GM12878 (cell line): ENCODE data around the gene LMAN2. TPM values are rescaled to one million over a fixed set of nuclear protein-coding genes. Genes with fewer than 3 reads are reported as not detected.
A peak's percentile ranks its signal among the peaks of the same experiment; 100 is the strongest.

ENCODE experiments used
- BMI1 ChIP-seq: fragments of 450-650 bp; IDR thresholded peaks from 2 replicates; pipeline ENCODE4 v1.6.1; 2016; ENCODE audit warnings: mild to moderate bottlenecking, moderate library complexity, borderline replicate concordance
- CHD4 ChIP-seq: fragments of 200-600 bp; sonication (generic); IDR thresholded peaks from 2 replicates; pipeline ENCODE4 v1.6.1; 2016; ENCODE audit warnings: mild to moderate bottlenecking
- EED ChIP-seq: sonication (generic); IDR thresholded peaks from 2 replicates; pipeline ENCODE4 v1.6.1; 2016; ENCODE audit warnings: antibody characterized with exemption, low read depth
- GABPA ChIP-seq: IDR thresholded peaks from 2 replicates; pipeline ENCODE4 v1.6.1; 2014; ENCODE audit warnings: antibody characterized with exemption, low read depth, mild to moderate bottlenecking, inconsistent platforms
- HDAC6 ChIP-seq: fragments of 200-600 bp; sonication (generic); IDR thresholded peaks from one replicate; pipeline ENCODE4 v1.8.0; 2017; ENCODE audit warnings: antibody characterized with exemption; ENCODE audit not compliant: unreplicated experiment
- IRF5 ChIP-seq: fragments of 450-650 bp; IDR thresholded peaks from 2 replicates; pipeline ENCODE4 v1.6.1; 2017; ENCODE audit warnings: borderline replicate concordance
- NFYB ChIP-seq: IDR thresholded peaks from 2 replicates; pipeline ENCODE4 v1.6.1; 2011; ENCODE audit warnings: low read depth, mild to moderate bottlenecking, low read length, improper control_type of control experiment, moderate library complexity; ENCODE audit not compliant: insufficient read depth
- NR2C2 ChIP-seq: IDR thresholded peaks from 2 replicates; pipeline ENCODE4 v1.6.1; 2011; ENCODE audit warnings: borderline replicate concordance, low read depth; ENCODE audit not compliant: control insufficient read depth, insufficient read length
- PAX5 ChIP-seq: IDR thresholded peaks from 2 replicates; pipeline ENCODE4 v1.6.1; 2011; ENCODE audit warnings: low read depth, low read length, borderline replicate concordance
- PKNOX1 ChIP-seq: fragments of 450-650 bp; IDR thresholded peaks from 2 replicates; pipeline ENCODE4 v1.6.1; 2016; ENCODE audit warnings: mild to moderate bottlenecking
- POLR2AphosphoS2 ChIP-seq: IDR thresholded peaks from 2 replicates; pipeline ENCODE4 v1.6.1; 2011; ENCODE audit warnings: low read depth, mild to moderate bottlenecking, low read length, improper control_type of control experiment, moderate library complexity
- SIN3A ChIP-seq: IDR thresholded peaks from 2 replicates; pipeline ENCODE4 v1.6.1; 2012; ENCODE audit warnings: low read depth, low read length, improper control_type of control experiment
- SMAD1 ChIP-seq: fragments of 450-650 bp; IDR thresholded peaks from 2 replicates; pipeline ENCODE4 v1.6.1; 2018; ENCODE audit warnings: mild to moderate bottlenecking, low read depth; ENCODE audit not compliant: partially characterized antibody
- SRF ChIP-seq, 2 experiments: IDR thresholded peaks; 2 replicates each; pipeline ENCODE4 v1.6.1; 2011; ENCODE audit warnings: low read depth in 2 of 2, low read length in 2 of 2, mild to moderate bottlenecking in 1 of 2, moderate library complexity in 1 of 2
- STAT3 ChIP-seq: IDR thresholded peaks from 2 replicates; pipeline ENCODE4 v1.6.1; 2011; ENCODE audit warnings: low read depth, low read length, improper control_type of control experiment
- SUZ12 ChIP-seq: fragments of 200-600 bp; sonication (generic); IDR thresholded peaks from one replicate; pipeline ENCODE4 v1.6.1; 2018; ENCODE audit warnings: antibody characterized with exemption, mild to moderate bottlenecking; ENCODE audit not compliant: unreplicated experiment
- ZNF207 ChIP-seq: fragments of 450-650 bp; IDR thresholded peaks from 2 replicates; pipeline ENCODE4 v1.6.1; 2014; ENCODE audit warnings: antibody characterized with exemption, mild to moderate bottlenecking, borderline replicate concordance
- ZNF217 ChIP-seq: fragments of 450-650 bp; IDR thresholded peaks from 2 replicates; pipeline ENCODE4 v1.6.1; 2017; ENCODE audit warnings: antibody characterized with exemption, mild to moderate bottlenecking
- polyA plus RNA-seq, 11 experiments: library from polyadenylated mRNA; depleted of rRNA in 4 of 11; unstranded in 6 of 11; stranded (reverse) in 5 of 11; fragments of >200 nt; fragmentation: Nextera tagmentation in 4 of 11; fragmentation: Illumina TruSeq in 1 of 11; extraction: Ambion mirVana in 4 of 11; extraction: Trizol in 1 of 11; gene quantifications; 1 replicate in 1 of 11; 2 replicates in 10 of 11; pipeline versions ENCODE4 v1.2.1 to v1.2.3, GENCODE V29; 2011 to 2016; ENCODE audit warnings: inconsistent platforms in 2 of 11, missing spikeins in 2 of 11, low read depth in 1 of 11
- total RNA-seq, 4 experiments: library from RNA; depleted of rRNA in 3 of 4; stranded (reverse); fragments of >200 nt in 3 of 4; fragmentation: Illumina TruSeq in 1 of 4; extraction: Trizol in 1 of 4; gene quantifications; 2 replicates each; pipeline versions ENCODE4 v1.2.1 to v1.2.3, GENCODE V29; 2013 to 2021
- TF ChIP-seq, protein P1 (sequence below): IDR thresholded peaks from 2 replicates; pipeline ENCODE4 v1.6.1; 2012; ENCODE audit warnings: low read depth, low read length, improper control_type of control experiment
- TF ChIP-seq, protein P2 (sequence below): fragments of 450-650 bp; IDR thresholded peaks from 2 replicates; pipeline ENCODE4 v1.6.1; 2018; ENCODE audit warnings: borderline replicate concordance, mild to moderate bottlenecking; ENCODE audit not compliant: partially characterized antibody
- TF ChIP-seq, protein P3 (sequence below): fragments of 450-650 bp; formaldehyde crosslinking; IDR thresholded peaks from 2 replicates; pipeline ENCODE4 v1.4.0; 2020; ENCODE audit warnings: mild to moderate bottlenecking, moderate library complexity

The LMAN2 gene
- total and polyA plus RNA-seq, 10 of the 15 experiments (the other 5 are each of a cell fraction or from before 2014, with no cell fraction given), result 2.4 to 264 (median 147) TPM

DNA sequence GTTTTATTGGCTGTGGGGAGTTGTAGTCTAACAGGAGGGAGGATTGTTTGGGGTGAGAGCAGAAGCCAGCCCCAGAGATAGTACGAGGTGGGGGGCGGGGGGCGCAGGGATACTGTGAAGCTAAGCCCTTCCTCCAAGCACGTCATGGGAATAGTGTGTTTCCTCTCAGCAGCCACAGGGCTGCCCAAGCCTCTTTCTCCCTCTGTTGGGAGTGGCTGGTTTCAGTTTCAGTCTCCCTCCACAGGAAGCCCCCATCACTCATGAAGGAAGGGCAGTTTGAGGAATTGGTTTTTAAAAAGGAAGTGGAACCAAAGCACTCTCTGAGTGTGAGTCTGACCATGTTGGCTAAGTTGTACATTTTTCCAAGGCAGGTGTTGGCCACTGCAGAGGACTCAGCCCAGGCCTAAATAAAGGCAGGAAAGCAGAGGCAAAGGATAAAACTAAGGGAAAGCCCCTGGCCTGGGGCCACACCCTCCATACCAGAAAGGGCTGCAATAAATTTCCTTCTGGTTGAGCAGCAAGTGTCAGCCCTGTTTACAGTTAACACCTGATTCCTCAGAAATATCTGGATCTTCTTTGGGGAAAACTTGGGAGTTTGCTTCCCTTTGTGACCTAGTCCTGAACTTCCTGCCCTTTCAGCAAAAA, 51.1 kb downstream of the LMAN2 start (continued):
- TF ChIP-seq, protein P1, sequence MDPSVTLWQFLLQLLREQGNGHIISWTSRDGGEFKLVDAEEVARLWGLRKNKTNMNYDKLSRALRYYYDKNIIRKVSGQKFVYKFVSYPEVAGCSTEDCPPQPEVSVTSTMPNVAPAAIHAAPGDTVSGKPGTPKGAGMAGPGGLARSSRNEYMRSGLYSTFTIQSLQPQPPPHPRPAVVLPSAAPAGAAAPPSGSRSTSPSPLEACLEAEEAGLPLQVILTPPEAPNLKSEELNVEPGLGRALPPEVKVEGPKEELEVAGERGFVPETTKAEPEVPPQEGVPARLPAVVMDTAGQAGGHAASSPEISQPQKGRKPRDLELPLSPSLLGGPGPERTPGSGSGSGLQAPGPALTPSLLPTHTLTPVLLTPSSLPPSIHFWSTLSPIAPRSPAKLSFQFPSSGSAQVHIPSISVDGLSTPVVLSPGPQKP, result no peak
- TF ChIP-seq PAX5 (peak; percentile 52; the same call in 1 of the 2 replicates), EED (peak; percentile 100), ZNF217 (no peak), SUZ12 (no peak), SMAD1 (no peak), GABPA (peak; percentile 68; the same call in 1 of the 2 replicates), SIN3A (no peak), POLR2AphosphoS2 (no peak), STAT3 (no peak), PKNOX1 (peak; percentile 92), SRF (IDR thresholded peaks at IDR 0.05; ENCODE audit: low read depth in 2 of 2, low read length in 2 of 2) (no peak), IRF5 (no peak), BMI1 (no peak), HDAC6 (no peak), NR2C2 (no peak), CHD4 (no peak), NFYB (no peak), ZNF207 (0 out of 2 replicates have a peak, but pooled peaks have one; percentile 30)
- TF ChIP-seq, protein P2, sequence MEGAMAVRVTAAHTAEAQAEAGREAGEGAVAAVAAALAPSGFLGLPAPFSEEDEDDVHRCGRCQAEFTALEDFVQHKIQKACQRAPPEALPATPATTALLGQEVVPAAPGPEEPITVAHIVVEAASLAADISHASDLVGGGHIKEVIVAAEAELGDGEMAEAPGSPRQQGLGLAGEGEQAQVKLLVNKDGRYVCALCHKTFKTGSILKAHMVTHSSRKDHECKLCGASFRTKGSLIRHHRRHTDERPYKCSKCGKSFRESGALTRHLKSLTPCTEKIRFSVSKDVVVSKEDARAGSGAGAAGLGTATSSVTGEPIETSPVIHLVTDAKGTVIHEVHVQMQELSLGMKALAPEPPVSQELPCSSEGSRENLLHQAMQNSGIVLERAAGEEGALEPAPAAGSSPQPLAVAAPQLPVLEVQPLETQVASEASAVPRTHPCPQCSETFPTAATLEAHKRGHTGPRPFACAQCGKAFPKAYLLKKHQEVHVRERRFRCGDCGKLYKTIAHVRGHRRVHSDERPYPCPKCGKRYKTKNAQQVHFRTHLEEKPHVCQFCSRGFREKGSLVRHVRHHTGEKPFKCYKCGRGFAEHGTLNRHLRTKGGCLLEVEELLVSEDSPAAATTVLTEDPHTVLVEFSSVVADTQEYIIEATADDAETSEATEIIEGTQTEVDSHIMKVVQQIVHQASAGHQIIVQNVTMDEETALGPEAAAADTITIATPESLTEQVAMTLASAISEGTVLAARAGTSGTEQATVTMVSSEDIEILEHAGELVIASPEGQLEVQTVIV, result no peak
- TF ChIP-seq, protein P3, sequence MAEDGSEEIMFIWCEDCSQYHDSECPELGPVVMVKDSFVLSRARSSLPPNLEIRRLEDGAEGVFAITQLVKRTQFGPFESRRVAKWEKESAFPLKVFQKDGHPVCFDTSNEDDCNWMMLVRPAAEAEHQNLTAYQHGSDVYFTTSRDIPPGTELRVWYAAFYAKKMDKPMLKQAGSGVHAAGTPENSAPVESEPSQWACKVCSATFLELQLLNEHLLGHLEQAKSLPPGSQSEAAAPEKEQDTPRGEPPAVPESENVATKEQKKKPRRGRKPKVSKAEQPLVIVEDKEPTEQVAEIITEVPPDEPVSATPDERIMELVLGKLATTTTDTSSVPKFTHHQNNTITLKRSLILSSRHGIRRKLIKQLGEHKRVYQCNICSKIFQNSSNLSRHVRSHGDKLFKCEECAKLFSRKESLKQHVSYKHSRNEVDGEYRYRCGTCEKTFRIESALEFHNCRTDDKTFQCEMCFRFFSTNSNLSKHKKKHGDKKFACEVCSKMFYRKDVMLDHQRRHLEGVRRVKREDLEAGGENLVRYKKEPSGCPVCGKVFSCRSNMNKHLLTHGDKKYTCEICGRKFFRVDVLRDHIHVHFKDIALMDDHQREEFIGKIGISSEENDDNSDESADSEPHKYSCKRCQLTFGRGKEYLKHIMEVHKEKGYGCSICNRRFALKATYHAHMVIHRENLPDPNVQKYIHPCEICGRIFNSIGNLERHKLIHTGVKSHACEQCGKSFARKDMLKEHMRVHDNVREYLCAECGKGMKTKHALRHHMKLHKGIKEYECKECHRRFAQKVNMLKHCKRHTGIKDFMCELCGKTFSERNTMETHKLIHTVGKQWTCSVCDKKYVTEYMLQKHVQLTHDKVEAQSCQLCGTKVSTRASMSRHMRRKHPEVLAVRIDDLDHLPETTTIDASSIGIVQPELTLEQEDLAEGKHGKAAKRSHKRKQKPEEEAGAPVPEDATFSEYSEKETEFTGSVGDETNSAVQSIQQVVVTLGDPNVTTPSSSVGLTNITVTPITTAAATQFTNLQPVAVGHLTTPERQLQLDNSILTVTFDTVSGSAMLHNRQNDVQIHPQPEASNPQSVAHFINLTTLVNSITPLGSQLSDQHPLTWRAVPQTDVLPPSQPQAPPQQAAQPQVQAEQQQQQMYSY (CRISPR knock-in tag), result no peak
